ENCODE data around the gene UNKL.

Gene UNKL

DNA sequence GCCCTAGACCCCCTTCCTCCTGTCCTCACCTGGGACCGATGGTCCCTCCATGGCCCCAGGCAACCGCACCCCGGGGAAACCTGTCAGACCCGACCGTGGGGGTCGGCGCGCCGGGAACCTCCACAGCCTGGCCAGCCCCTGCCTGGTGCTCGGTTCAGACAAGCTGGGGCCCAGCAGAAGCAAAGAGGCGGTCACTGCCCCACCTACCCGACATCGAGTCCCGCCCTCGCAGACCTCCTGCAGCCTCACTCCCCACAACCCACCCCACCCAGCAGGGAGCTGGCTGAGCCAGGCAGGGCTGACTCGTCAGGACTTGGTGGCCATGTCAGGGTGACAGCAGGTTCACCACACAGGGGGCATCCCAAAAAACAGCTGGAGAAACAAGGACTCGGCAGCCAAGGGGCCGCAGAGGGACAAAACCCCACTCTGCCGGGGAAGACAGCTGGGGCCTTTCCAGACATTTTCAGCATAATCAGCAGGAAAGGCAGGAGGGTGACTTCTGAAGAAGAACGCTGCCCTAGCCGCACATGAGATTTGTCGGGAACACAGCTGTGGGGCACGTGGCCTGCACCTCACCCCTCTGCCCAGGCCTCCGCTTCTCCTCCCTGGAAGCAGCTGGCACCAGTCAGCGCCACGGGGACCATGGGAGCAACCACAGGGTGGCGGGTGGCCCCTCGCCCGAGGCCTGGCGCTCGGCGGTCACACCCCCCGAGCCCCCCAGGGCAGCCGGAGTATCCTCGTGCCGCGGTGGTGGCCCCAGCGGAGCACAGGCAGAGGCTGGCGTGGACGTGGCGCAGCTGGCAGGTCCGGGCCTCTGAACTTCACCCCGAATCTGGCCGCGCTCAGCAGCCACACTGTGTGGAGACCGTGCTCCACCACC, 39.8 kb downstream of the UNKL start:
- DNase-seq: no peak

- no peak for DNase-seq
These were observed 42.1 kb downstream of the UNKL start for GRCh38 chr16:1372292-1372950.

GRCh38 chr16:1371054-1371978, 43.2 kb downstream of the UNKL start:
- no peak for DNase-seq

DNA sequence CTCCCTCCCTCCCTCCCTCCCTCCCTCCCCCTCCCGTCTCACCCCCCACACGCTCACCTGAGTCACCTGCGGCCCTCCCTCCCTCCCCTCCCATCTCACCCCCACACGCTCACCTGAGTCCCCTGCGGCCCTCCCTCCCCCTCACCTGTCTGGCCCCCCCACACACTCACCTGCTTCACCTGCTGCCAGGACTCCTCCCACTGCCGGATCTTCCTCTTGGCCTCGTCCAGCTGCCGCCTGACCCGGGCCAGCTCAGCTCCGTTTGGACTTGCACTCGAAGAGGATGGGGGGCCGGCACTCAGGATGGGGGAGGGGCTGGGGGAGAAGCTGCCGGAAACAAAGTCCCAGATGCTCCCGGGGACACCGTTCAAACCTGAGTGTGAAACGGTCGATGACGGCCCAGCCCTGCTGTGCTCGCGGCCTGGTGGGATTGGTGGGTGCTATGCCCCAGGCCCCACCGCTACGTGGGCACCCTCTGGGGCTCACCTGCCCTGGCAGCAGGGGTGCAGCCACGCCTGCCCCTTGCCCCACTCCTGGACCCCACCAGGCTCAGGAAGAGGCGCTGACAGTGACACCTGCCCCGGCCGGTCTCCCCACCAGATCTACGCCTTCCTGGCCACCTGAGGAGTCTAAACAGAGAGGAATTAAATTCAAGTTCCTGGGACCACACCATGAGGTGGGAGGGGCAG, 46.9 kb downstream of the UNKL start:
- no peak for DNase-seq

GRCh38 chr16:1366712-1367299, 47.7 kb downstream of the UNKL start:
- DNase-seq: no peak

DNA sequence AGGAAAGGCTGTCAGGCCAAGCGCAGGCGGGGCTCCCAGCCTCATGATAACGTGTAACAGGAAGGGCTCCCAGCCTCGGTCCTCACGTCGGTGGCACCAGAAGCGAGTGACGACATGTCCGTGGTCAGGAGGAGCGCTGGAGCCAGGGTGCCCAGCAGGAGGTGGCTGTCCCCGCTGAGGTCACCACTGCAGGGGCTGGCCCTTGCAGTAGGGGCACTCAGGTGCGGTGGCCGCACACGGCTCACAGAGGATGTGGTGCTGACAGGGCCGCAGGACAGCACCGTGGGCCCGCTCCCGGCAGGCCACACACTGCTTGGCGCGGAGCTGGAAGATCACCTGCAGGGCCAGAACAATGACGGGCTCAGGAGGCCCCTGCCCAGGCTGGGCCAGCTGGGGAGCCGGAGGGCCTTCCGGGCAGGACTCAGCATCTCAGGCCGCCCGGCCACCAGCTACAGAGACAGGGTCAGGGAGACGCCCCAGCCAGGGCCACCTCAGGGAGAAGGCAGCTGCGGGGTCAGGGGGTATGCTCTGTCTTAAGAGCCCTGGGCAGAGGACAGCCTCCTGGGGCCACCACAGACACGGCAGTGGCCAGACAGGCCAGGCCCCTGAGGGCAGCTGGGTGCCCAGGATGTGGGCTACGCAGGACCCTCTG, 48.3 kb downstream of the UNKL start:
- no peak for DNase-seq

DNA sequence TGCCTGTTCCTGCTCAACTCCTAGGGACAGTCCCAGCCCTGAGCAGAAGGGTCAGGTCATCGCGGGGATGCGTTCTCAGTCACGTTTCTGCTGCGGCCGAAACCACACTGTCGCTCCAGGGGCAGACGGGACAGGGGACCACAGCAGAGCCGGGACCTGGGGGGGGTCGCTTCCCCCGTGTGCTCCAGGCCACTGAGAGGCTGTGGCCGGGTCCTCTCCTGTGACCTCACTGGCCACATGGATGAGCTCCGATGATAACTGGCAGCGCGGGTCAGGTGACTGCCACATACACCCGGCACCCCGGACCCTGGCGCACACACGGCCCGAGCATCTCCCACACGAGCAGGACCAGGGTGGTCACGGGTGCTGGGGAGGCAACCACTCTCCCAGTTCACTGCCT, 50.0 kb downstream of the UNKL start:
- no peak for DNase-seq

DNA sequence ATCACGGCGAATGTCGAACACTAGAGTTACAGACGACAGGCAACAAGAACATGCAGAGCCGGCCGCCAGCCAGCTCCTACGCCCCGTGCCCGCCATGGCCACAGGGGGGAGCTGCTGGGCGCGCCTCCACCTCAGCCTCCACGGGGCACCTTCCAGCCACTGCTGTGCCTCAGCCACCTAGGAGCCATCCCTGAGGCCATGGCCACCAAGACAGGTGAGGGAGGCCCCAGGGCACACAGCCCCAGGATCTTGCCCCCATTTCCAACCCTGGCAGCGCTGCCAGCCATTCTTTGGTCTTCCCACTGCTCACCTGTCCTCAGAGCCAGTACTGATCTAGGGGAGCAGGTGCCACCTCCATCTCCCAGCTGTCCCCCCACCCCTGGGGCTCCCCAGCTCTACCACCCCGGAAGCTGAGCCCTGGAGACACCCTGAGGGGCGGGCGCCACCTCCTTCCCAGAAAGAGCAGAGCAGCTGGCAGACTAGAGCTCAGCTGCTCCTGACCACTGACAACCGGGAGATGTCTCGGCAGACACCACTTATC, 50.9 kb downstream of the UNKL start:
- DNase-seq: no peak

DNA sequence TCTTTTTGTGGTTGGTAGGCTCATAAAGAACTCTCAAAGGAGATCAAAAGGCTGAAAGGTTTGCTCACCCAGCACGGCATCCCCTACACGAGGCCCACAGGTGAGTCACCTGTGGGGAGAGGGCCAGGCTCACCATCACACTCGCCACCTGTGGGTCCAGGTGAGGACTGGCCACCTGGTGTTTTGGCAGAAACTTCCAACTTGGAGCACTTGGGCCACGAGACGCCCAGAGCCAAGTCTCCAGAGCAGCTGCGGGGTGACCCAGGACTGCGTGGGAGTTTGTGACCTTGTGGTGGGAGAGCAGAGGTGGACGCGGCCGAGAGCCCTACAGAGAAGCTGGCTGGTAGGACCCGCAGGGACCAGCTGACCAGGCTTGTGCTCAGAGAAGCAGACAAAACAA, 51.7 kb downstream of the UNKL start:
- DNase-seq: no peak

GRCh38 chr16:1361685-1362360, 52.7 kb downstream of the UNKL start:
- DNase-seq: no peak

- DNase-seq: no peak
These were observed 56.5 kb downstream of the UNKL start for GRCh38 chr16:1357906-1358566.

DNA sequence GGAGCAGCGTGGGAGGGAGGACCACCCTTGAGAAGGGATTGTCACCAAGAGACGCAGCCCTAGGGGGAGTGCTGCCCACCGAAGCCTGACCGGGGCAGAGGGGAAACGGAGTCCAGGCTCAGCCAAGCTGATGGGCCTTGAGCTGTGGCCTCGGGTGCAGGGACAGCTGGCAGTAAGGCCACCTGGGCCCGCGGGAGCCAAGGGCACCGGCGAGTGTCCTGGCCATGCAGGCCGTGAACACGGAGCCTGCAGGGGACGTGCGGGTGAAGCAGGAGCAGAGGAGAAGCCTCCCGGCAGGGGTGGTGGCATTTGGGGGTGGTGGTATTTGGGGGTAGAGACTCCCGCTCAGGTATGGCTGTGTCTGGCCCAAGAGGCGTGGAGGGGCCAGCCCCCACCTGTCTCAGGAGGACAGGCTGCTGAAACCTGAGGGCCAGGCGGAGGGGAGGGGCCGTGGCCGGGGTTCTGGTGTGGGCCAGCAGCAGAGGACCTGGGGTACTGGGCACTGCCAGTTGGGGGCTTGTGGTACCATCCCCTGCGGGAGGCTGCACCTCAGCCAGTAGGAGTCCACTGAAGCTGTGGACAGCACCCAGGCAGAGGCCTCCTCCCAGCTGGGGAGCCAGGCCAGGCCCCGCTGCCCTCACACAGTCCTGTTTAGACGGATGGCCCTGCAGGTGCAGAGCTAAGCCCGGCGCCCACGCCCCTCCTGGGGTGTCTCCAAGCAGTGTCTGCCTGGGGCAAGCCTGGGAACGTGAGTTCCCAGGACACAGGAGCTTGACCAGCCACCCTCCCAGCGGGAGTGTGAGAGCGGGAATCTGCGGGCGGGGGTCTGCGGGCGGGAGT, 58.2 kb downstream of the UNKL start:
- DNase-seq: no peak

GRCh38 chr16:1355591-1355990, 58.9 kb downstream of the UNKL start:
- no peak for DNase-seq

GRCh38 chr16:1354815-1355540, 59.5 kb downstream of the UNKL start:
- no peak for DNase-seq

DNA sequence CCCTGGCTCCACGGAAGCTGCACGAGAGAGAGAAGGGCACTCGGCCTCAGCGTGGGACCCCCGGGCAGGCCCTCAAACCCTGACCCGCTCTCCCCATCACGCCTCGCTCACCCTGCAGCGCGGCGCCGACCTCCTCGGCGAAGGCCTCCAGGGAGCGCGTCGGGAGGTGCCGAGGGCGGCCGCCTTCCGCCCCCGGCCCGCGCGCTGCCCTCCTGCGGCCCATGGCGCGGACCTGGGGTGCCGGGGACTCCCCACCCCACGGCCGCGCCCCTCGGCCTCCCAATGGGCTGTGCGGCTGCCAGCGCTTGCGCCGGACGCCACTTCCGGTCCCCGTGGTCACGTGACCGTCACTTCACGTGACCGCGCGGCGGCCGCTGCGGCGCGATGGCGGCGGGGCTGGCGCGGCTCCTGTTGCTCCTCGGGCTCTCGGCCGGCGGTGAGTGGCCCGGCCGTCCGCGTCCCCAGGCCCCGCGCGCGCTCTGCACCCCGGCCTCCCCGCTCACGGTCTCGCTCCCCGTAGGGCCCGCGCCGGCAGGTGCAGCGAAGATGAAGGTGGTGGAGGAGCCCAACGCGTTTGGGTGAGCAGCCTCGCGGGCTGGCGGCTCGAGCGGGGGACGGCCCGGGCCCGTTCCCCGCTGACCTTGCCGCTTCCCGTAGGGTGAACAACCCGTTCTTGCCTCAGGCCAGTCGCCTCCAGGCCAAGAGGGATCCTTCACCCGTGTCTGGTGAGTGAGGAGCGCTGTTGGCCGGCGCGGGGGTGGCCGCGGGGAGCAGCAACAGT, 62.7 kb downstream of the UNKL start, which contains the start of the genes GNPTG and TSR3:
TSS of gene GNPTG (plus strand) at position 350 of the 781 bp plus-strand sequence. CDS start at position 385, 35 bp downstream.
TSS of gene TSR3 (minus strand) at position 297 of the 781 bp plus-strand sequence. CDS start at position 223, 74 bp downstream.
- peak; percentile 47 to 71 for DNase-seq

GRCh38 chr16:1351215-1351581, 63.3 kb downstream of the UNKL start:
- DNase-seq: no peak

DNA sequence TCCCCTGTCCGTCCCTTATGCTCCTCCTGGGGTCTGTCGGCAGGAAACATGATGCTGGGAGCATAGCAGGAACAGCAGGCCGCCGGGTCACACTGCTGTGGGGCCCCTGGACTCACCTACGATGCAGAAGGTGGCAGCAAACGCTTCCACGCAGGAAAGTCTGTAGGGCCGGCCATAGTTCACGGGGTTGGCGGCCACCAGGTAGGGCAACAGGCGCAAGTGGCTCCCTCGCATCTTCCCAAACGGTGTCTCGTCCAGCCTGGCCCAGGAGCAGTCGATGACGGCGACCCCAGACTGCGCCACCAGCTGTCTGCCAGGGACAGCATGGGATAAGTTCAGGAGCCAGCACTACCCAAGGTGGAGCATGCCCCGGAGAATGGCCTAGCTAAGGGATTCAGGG, 63.8 kb downstream of the UNKL start:
- no peak for DNase-seq
